ENCODE measurements around the gene ANO1. TPM values are rescaled to one million over a fixed set of nuclear protein-coding genes. Genes with fewer than 3 reads are reported as not detected.

ANO1 gene
- total and polyA plus RNA-seq, 12 donors, result 0.67 to 6.7 (median 2.2) TPM

- TF ChIP-seq POLR2A (IDR thresholded peaks at IDR 0.05) (no peak), CTCF (IDR thresholded peaks at IDR 0.05) (no peak)
- no peaks in the 10 kb centered on the region for H3K4me1 ChIP-seq (replicated peaks in 1 of 2)
- peak in 1 of 7 donors; percentile 53 for DNase-seq
- no peaks in the 10 kb centered on the region for H3K9me3 ChIP-seq (replicated peaks in 1 of 3)
- intact Hi-C loops (cut with DNase I), result no loop called here
- no peaks in the 10 kb centered on the region for H3K27me3 ChIP-seq
- peak overlapping the region in 2 of 5 donors; percentile 26 to 35 for H3K27ac ChIP-seq
- H3K36me3 ChIP-seq (replicated peaks in 1 of 2), result no peaks in the 10 kb centered on the region
- no peak overlapping the region for H3K4me3 ChIP-seq
- WGBS, 4 donors, result 50 to 67% (median 54%) methylated on average over 5 of the region's 5 CpGs
Measured at GRCh38 chr11:70112017-70112434, 33.9 kb downstream of the ANO1 start.

- intact Hi-C loops (cut with DNase I), result no loop called here
- no peak overlapping the region for H3K27ac ChIP-seq
- 70 to 74% (median 74%) methylated on average over 5 of the region's 5 CpGs for WGBS, 4 donors
Measured at GRCh38 chr11:70113801-70114200, 35.7 kb downstream of the ANO1 start.

GRCh38 chr11:70115778-70116177 is 37.7 kb downstream of the ANO1 start:
- 81 to 95% (median 86%) methylated on average over 6 to 8 of the region's 8 CpGs for WGBS, 4 donors
- Histone ChIP-seq H3K36me3 (replicated peaks in 1 of 2) (no peaks in the 10 kb centered on the region), H3K4me1 (replicated peaks in 1 of 2) (no peaks in the 10 kb centered on the region), H3K4me3 (no peak overlapping the region), H3K27ac (no peak overlapping the region), H3K27me3 (peaks cover 3% of the 10 kb centered on the region), H3K9me3 (replicated peaks in 1 of 3) (no peaks in the 10 kb centered on the region)
- no peak for DNase-seq
- TF ChIP-seq POLR2A (IDR thresholded peaks at IDR 0.05) (no peak), CTCF (IDR thresholded peaks at IDR 0.05) (no peak)
- intact Hi-C loops (cut with DNase I), result no loop called here

More at GRCh38 chr11:70113801-70114200, 35.7 kb downstream of the ANO1 start:
- DNase-seq, result no peak
- Histone ChIP-seq H3K27me3 (no peaks in the 10 kb centered on the region), H3K4me1 (replicated peaks in 1 of 2) (no peaks in the 10 kb centered on the region), H3K9me3 (replicated peaks in 1 of 3) (no peaks in the 10 kb centered on the region), H3K36me3 (replicated peaks in 1 of 2) (no peaks in the 10 kb centered on the region), H3K4me3 (no peak overlapping the region)
- TF ChIP-seq CTCF (IDR thresholded peaks at IDR 0.05) (no peak), POLR2A (IDR thresholded peaks at IDR 0.05) (no peak)

- Histone ChIP-seq H3K4me1 (replicated peaks in 1 of 2) (no peaks in the 10 kb centered on the region), H3K9me3 (replicated peaks in 1 of 3) (no peaks in the 10 kb centered on the region), H3K27me3 (peaks cover 3% of the 10 kb centered on the region), H3K36me3 (replicated peaks in 1 of 2) (no peaks in the 10 kb centered on the region), H3K4me3 (no peak overlapping the region), H3K27ac (no peak overlapping the region)
- intact Hi-C loops (cut with DNase I), result no loop called here
- TF ChIP-seq POLR2A (IDR thresholded peaks at IDR 0.05) (no peak), CTCF (IDR thresholded peaks at IDR 0.05) (no peak)
- no peak for DNase-seq
- WGBS, 4 donors, result 84 to 93% (median 90%) methylated on average over 19 of the region's 19 CpGs
Measured at GRCh38 chr11:70116386-70117065, 38.4 kb downstream of the ANO1 start.
